HS-27A (cell line): ENCODE results near the gene ADARB1.

Source experiments
- DNase-seq: peaks from one replicate; pipeline ENCODE4 v3.0.0-alpha.2; 2012; ENCODE audit warnings: low read depth, missing footprints

The ADARB1 gene

GRCh38 chr21:45152265-45152746 is 77.9 kb downstream of the ADARB1 start:
- DNase-seq = no peak

GRCh38 chr21:45153358-45154318 is 79.3 kb downstream of the ADARB1 start:
- DNase-seq = peak; percentile 24

- DNase-seq = peak; percentile 15
Measured at GRCh38 chr21:45154511-45155508, 80.4 kb downstream of the ADARB1 start.

- DNase-seq = no peak
Measured at GRCh38 chr21:45155910-45156309, 81.5 kb downstream of the ADARB1 start.

- no peak for DNase-seq
Measured at GRCh38 chr21:45156459-45156858, 82.1 kb downstream of the ADARB1 start.

- no peak for DNase-seq
Measured at GRCh38 chr21:45157932-45158331, 83.6 kb downstream of the ADARB1 start.

- no peak for DNase-seq
Measured at GRCh38 chr21:45158491-45159423, 84.4 kb downstream of the ADARB1 start.

- no peak for DNase-seq
Measured at GRCh38 chr21:45160198-45160597, 85.8 kb downstream of the ADARB1 start.

- DNase-seq = no peak
Measured at GRCh38 chr21:45161038-45161945, 86.9 kb downstream of the ADARB1 start.

- no peak for DNase-seq
Measured at GRCh38 chr21:45162115-45162514, 87.7 kb downstream of the ADARB1 start.

- no peak for DNase-seq
Measured at GRCh38 chr21:45162809-45163208, 88.4 kb downstream of the ADARB1 start.

- DNase-seq = no peak
Measured at GRCh38 chr21:45163413-45164123, 89.2 kb downstream of the ADARB1 start.

- no peak for DNase-seq
Measured at GRCh38 chr21:45164124-45164511, 89.7 kb downstream of the ADARB1 start.

- DNase-seq = no peak
Measured at GRCh38 chr21:45164838-45165237, 90.5 kb downstream of the ADARB1 start.

GRCh38 chr21:45166931-45167330 is 92.6 kb downstream of the ADARB1 start:
- DNase-seq = no peak

- DNase-seq = no peak
Measured at GRCh38 chr21:45167796-45168222, 93.4 kb downstream of the ADARB1 start.

- DNase-seq = no peak
Measured at GRCh38 chr21:45168522-45168921, 94.1 kb downstream of the ADARB1 start.

- DNase-seq = no peak
Measured at GRCh38 chr21:45169001-45169400, 94.6 kb downstream of the ADARB1 start.

GRCh38 chr21:45169682-45170081 is 95.3 kb downstream of the ADARB1 start:
- DNase-seq = no peak
